Upper lobe of right lung (tissue), 1 donor: Measurements from ENCODE around the gene KHDRBS2. TPM values are rescaled to one million over a fixed set of nuclear protein-coding genes. Genes with fewer than 3 reads are reported as not detected.

ENCODE experiments used
- ATAC-seq: fragments of 200-7000 bp; cut with Tn5 transposase; one replicate; pipeline ENCODE4 v1.9.1; 2020; ENCODE audit warnings: mild to moderate bottlenecking, moderate library complexity
- DNase-seq: peaks from one replicate; pipeline ENCODE4 v3.0.0-alpha.2; 2020
- H3K27ac ChIP-seq: fragments of 200-600 bp; one replicate; pipeline ENCODE4 v1.8.0; 2022
- H3K27me3 ChIP-seq: fragments of 200-600 bp; one replicate; pipeline ENCODE4 v1.8.0; 2022; ENCODE audit warnings: mild to moderate bottlenecking
- H3K36me3 ChIP-seq: fragments of 200-600 bp; one replicate; pipeline ENCODE4 v1.8.0; 2022
- H3K4me1 ChIP-seq: fragments of 200-600 bp; one replicate; pipeline ENCODE4 v1.8.0; 2022
- H3K4me3 ChIP-seq: fragments of 200-600 bp; one replicate; pipeline ENCODE4 v1.8.0; 2022; ENCODE audit warnings: mild to moderate bottlenecking
- H3K9me3 ChIP-seq: fragments of 200-600 bp; one replicate; pipeline ENCODE4 v1.8.0; 2022
- CTCF ChIP-seq: fragments of 200-600 bp; IDR thresholded peaks from one replicate; pipeline ENCODE4 v1.8.0; 2022; ENCODE audit warnings: antibody characterized with exemption
- intact Hi-C: fragments of 100-400 bp; cut with DNase I; formaldehyde crosslinking; loops from one replicate; pipeline ENCODE4 v1.11.0; 2022
- total RNA-seq: library from RNA; stranded (reverse); fragmentation: NEBNext Ultra II Directional; extraction: Animal tissue kit (Norgen Biotek cat#: 25700); gene quantifications from one replicate; pipeline ENCODE4 v1.2.1, GENCODE V29; 2021
- donor health status: DM: no; HTN: yes; CAD: no; lungs with severe emphysema.

KHDRBS2 gene
- total RNA-seq, 1 donor from 2014 or later: 9.4 TPM

DNA sequence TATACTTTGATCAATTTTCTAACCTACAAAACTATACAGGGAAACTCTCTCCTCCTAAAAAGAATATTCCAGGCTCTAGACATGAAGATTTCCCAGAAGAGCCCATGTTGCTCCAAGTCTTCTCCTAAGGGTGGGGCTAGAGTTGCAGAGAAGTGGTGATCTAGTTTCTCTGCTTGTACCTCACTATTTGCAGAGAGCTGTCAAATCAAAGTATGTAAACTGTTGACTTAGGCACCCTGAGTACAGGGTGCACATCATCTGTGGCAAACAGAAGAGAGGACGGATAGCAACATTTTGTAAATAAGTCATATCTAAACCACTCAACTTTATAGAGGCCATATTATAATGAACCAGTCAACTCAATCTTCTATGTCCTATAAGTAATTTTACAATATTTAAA lies 250.1 kb downstream of the KHDRBS2 start:
- intact Hi-C loops: no loop called here
- Histone ChIP-seq H3K27me3 (no peaks in the 10 kb centered on the region), H3K4me3 (no peak overlapping the region), H3K27ac (no peak overlapping the region), H3K4me1 (no peaks in the 10 kb centered on the region), H3K9me3 (no peaks in the 10 kb centered on the region), H3K36me3 (no peaks in the 10 kb centered on the region)
- no peak for TF ChIP-seq CTCF
- ATAC-seq (no peak), DNase-seq (no peak)

- intact Hi-C loops: no loop called here
- no peak for DNase-seq
- no peak overlapping the region for H3K27ac ChIP-seq
- H3K27me3 ChIP-seq: no peaks in the 10 kb centered on the region
- no peak overlapping the region for H3K4me3 ChIP-seq
- no peak for TF ChIP-seq CTCF
- no peaks in the 10 kb centered on the region for H3K4me1 ChIP-seq
- no peaks in the 10 kb centered on the region for H3K36me3 ChIP-seq
- no peak for ATAC-seq
- H3K9me3 ChIP-seq: no peaks in the 10 kb centered on the region
Observed at GRCh38 chr6:62013719-62014118, 272.3 kb downstream of the KHDRBS2 start.

DNA sequence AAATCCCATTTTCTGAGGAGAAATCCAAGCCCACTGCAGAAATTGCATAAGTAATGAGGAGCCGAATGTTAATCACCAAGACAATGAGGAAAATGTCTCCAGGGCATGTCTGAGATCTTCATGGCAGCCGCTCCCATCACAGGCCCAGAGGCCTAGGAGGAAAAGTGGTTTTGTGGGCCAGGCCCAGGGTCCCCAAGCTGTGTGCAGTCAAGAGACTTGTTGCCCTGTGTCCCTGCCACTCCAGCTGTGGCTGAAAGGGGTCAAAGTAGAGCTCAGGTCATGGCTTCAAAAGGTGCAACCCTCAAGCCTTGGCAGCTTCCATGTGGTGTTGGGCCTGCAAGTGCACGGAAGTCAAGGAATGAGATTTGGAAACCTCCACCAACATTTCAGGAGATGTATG lies 276.6 kb downstream of the KHDRBS2 start:
- Histone ChIP-seq H3K9me3 (no peaks in the 10 kb centered on the region), H3K4me3 (no peak overlapping the region), H3K4me1 (no peaks in the 10 kb centered on the region), H3K36me3 (no peaks in the 10 kb centered on the region), H3K27ac (no peak overlapping the region), H3K27me3 (no peaks in the 10 kb centered on the region)
- TF ChIP-seq CTCF: no peak
- intact Hi-C loops: no loop called here
- DNase-seq (peak; percentile 33), ATAC-seq (no peak)

- ATAC-seq (no peak), DNase-seq (no peak)
- Histone ChIP-seq H3K4me1 (no peaks in the 10 kb centered on the region), H3K36me3 (no peaks in the 10 kb centered on the region), H3K27me3 (no peaks in the 10 kb centered on the region), H3K27ac (no peak overlapping the region), H3K9me3 (no peaks in the 10 kb centered on the region), H3K4me3 (no peak overlapping the region)
- intact Hi-C loops: no loop called here
- no peak for TF ChIP-seq CTCF
Observed at GRCh38 chr6:61989616-61990015, 296.4 kb downstream of the KHDRBS2 start.

GRCh38 chr6:61980622-61981021 lies 305.4 kb downstream of the KHDRBS2 start:
- Histone ChIP-seq H3K9me3 (no peaks in the 10 kb centered on the region), H3K4me1 (no peaks in the 10 kb centered on the region), H3K4me3 (no peak overlapping the region), H3K27ac (no peak overlapping the region), H3K27me3 (no peaks in the 10 kb centered on the region), H3K36me3 (no peaks in the 10 kb centered on the region)
- no peak for TF ChIP-seq CTCF
- intact Hi-C loops: no loop called here
- DNase-seq (no peak), ATAC-seq (no peak)

DNA sequence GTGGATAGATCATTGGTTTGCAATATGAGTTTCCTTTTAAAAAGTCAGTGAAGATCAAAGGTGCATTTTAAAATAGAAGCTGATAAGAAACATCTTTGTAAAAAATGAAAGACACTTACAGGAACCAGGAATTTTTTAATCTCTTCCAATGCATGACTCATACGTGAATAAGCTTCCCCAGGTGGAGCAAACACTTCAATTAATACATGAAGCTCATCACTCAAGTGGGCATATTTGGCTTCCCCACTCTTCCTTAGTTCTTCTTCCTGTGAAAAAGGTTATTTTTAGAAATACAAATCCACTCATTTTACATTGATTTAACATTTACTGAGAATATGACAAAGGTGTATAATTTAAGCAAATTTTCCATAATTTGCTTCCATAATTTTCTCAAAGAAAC lies 308.1 kb downstream of the KHDRBS2 start:
- H3K4me3 ChIP-seq: no peak overlapping the region
- no peaks in the 10 kb centered on the region for H3K36me3 ChIP-seq
- intact Hi-C loops: no loop called here
- no peaks in the 10 kb centered on the region for H3K9me3 ChIP-seq
- no peaks in the 10 kb centered on the region for H3K4me1 ChIP-seq
- no peak for DNase-seq
- no peaks in the 10 kb centered on the region for H3K27me3 ChIP-seq
- H3K27ac ChIP-seq: no peak overlapping the region
- TF ChIP-seq CTCF: no peak
- ATAC-seq: no peak
